NOMO-1 treated with dmso at 0.1 percent for 144 hours (cell line): ENCODE data around the gene MEIS2.

ENCODE experiments used
- DNase-seq: peaks from one replicate; lab custom pipeline; 2025; ENCODE audit not compliant: unreplicated experiment; lab: John Stamatoyannopoulos, UW

Gene MEIS2

DNA sequence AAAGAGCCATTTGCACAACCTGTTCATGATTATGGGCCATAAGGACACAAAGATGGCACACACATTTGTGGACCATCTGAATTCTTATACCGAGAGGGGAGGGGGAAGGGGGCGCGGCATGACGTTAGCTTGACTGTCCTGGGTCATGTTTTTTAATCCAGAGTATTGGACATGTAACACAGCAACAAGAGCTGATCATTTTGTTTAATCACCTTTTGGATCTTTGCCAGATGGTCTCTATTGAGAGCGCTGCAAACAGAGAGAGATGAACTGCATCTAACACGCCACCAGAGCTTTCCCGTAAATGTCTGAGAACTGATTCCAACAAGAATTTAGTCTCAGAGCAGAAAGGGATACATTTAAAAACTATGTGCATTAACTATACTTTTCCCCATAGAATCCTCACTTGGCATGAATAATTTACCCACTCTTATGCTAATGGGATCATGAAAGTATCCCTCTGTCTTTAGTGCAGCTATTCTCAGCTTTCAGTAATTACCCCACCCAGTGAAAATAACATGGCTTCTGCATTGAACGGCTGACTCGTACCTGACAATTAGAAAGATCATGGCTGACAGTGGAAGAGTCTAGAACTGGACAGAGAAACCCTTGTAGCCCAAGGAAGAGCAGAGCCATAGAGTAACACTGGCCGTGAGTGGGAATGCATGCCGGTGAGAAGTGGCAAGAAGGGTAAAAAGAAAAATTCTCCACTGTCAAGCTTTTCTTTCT, 22.6 kb downstream of the MEIS2 start:
- DNase-seq = no peak

DNA sequence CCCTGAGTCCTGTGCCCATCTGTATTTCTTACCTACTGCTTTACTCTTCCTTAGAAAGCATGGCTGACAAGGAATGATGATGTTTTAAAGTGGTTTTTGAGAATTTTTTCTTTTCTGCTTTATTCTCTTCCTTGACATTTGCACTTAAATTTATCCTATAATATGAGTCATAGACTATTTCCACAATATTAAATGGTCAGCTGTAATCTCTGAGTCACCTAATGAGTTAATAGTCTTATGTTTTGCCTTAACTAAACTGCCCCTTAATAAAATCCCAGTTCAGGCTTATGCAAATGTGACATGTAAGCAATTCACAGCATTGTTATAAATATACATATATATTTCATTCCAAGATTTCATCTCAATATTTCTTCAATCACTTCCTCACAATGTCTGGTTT, 23.8 kb downstream of the MEIS2 start:
- DNase-seq = no peak

- no peak for DNase-seq
Observed at GRCh38 chr15:37075777-37076176, 24.6 kb downstream of the MEIS2 start.

- no peak for DNase-seq
Observed at GRCh38 chr15:37072181-37072580, 28.2 kb downstream of the MEIS2 start.

- DNase-seq = no peak
Observed at GRCh38 chr15:37071134-37071533, 29.2 kb downstream of the MEIS2 start.

DNA sequence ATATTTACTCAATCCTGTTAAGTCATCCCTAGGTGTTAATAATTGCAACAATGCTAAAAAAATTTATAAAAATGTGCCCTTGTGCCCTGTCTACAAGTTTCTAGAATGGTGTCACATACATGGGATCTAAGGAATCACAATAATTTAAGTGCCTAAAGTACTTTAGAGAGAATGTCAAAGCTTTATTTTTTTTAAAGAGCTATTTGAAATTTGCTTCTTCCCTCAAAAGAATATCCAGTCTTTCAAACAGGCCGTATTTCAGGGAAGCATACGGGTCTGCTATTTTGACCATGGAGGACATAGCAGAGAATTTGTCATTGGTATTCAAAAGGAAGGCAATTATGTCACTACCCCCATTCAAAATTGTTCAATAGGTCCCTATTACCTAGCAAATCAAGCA, 29.7 kb downstream of the MEIS2 start:
- no peak for DNase-seq

GRCh38 chr15:37061996-37062395, 38.4 kb downstream of the MEIS2 start:
- DNase-seq = no peak

DNA sequence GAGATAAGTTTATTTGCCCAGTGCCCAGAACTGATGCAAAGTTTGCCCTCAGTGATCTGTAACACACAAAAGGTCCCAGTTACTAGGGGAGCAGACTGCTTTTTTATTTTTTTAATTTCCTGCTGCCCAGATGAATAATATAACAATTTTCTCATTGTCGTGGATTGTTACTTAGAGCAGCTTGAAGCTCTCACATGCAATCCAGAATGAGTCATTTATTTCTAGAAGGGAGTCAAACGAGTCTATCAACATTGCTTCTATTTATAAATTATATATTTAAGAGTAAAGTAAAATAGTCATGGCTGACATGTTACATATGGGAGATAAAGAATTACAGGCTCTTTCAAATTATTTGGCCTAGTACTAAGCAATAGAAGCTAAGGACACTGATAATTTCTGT, 41.3 kb downstream of the MEIS2 start:
- no peak for DNase-seq

GRCh38 chr15:37058316-37058985, 41.9 kb downstream of the MEIS2 start:
- DNase-seq = no peak

- no peak for DNase-seq
Observed at GRCh38 chr15:37057831-37058230, 42.5 kb downstream of the MEIS2 start.

DNA sequence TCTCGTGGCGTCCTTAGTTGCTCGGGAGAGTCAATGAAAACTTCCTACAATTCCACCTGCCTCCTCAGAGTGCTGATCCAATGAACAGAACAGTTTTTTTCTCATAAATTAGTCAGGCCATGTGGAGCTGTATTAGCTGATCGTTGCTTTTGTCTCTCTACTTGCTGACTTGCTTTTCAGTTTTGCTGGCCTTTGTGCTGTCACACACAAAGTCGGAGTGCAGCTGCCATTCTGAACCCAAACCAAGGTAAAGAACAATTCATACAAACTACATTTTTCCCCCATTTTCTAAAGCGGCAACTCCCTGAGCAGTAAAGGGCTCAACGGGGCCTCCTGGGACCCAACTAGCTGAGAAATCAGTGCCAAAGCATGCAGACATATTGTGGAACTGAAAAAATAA, 43.1 kb downstream of the MEIS2 start:
- DNase-seq = no peak

GRCh38 chr15:37056177-37057121, 43.9 kb downstream of the MEIS2 start:
- no peak for DNase-seq

DNA sequence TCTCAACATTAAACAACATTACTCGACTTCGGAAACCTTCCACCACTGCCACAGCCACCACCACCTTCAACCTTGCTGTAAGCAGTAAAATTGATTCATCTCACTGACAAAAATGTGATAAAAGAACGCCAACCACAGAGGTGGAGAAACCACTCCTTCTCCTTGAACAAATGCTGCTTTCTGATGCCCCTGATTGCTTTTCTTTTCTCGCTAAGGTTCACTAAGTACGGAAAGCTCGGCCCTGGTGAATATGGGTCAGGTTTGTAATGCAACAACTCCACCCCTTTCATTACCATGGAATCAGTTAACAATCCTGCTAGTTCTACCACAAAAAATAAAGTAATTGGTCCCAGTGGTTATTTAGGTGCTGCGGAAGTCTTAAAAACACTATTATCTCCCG, 44.9 kb downstream of the MEIS2 start:
- DNase-seq = no peak

DNA sequence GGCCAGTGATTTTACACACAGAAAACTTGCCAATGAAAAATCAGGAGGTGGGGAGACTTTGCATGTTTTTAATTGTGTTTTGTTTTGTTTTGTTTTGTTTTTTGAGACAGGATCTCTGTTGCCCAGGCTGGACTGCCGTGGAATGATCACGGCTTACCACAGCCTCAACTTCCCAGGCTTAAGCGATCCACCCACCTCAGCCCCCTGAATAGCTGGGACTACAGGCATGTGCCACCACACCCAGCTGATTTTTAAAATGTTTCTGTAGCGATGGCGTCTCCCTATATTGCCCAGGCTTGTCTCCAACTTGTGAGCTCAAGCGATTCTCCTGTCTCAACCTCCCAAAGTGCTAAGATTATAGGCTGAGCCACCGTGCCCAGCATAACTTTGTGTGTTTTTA, 46.0 kb downstream of the MEIS2 start:
- no peak for DNase-seq

DNA sequence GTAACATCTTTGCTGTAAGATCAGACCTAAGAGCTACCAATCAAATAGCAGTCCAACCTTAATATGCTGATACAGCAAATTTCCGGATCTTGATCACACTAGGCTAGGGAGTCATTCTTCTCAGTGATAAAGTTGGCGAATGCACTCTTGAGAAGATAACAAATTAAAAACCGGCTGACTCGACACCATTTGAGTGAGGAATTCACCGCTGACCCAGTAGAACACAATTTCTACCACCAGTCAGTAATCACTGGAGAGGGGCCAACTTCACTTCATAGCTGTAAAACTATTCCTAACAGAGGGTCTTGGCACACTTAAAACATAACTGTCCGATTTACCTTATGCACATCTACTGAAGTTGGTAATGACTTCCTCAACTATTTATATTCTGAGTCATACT, 47.2 kb downstream of the MEIS2 start:
- DNase-seq = no peak

GRCh38 chr15:37050345-37050744, 50.0 kb downstream of the MEIS2 start:
- DNase-seq = no peak

GRCh38 chr15:37046876-37047614, 53.3 kb downstream of the MEIS2 start:
- DNase-seq = no peak

DNA sequence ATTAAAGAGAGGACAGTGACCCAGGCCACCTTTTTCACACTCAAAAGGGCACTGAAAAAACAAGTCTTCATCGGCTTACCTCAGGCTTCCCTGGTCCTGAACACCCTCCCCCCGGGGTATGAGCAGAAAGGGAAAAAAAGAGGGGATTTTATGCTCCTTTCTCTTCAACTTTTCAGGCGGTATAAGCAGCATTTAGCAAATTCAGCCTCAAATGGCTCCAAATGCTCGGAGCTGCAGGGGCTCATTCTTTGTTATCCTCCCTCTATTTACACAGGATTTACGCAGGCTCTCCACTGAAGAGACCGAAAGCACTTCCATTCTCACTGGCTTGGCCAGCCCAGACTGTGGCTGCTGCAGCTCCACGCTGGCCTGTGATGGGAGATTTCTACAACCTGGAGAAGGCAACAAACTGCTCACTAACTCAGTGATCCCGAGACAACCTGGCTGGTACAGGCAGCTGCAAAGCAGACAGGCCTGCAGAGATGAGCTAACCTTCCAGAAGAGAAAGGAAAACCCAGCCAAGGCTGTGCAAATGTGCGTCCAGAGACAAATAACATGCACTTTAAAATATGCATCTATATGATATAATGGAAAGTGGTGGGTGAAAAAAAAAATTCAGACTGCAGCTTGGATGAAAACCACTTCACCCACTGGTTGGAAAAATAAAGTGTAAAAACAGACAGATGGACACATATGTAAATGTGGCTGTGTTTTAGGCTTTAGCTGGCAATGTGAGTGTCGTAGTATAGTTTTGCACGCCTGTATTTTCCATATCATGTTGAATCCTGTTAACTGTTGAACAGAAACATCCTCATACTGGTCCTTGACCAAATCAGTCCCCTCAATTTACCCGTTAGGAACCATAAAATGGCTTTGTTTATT, 54.2 kb downstream of the MEIS2 start:
- no peak for DNase-seq

- DNase-seq = no peak
Observed at GRCh38 chr15:37044915-37045648, 55.3 kb downstream of the MEIS2 start.
